NCI-H1436 (cell line): ENCODE results near the gene SUGP1.
A peak's percentile ranks its signal among the peaks of the same experiment; 100 is the strongest.
"Not testable (repeated sequence)": the region's sequence is repeated elsewhere in the genome, so short reads cannot be mapped to it uniquely, and the experiment has no call there.

Experiments
- DNase-seq: peaks from one replicate; lab custom pipeline; 2025; lab: John Stamatoyannopoulos, UW

The SUGP1 gene, protein sequence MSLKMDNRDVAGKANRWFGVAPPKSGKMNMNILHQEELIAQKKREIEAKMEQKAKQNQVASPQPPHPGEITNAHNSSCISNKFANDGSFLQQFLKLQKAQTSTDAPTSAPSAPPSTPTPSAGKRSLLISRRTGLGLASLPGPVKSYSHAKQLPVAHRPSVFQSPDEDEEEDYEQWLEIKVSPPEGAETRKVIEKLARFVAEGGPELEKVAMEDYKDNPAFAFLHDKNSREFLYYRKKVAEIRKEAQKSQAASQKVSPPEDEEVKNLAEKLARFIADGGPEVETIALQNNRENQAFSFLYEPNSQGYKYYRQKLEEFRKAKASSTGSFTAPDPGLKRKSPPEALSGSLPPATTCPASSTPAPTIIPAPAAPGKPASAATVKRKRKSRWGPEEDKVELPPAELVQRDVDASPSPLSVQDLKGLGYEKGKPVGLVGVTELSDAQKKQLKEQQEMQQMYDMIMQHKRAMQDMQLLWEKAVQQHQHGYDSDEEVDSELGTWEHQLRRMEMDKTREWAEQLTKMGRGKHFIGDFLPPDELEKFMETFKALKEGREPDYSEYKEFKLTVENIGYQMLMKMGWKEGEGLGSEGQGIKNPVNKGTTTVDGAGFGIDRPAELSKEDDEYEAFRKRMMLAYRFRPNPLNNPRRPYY

DNA sequence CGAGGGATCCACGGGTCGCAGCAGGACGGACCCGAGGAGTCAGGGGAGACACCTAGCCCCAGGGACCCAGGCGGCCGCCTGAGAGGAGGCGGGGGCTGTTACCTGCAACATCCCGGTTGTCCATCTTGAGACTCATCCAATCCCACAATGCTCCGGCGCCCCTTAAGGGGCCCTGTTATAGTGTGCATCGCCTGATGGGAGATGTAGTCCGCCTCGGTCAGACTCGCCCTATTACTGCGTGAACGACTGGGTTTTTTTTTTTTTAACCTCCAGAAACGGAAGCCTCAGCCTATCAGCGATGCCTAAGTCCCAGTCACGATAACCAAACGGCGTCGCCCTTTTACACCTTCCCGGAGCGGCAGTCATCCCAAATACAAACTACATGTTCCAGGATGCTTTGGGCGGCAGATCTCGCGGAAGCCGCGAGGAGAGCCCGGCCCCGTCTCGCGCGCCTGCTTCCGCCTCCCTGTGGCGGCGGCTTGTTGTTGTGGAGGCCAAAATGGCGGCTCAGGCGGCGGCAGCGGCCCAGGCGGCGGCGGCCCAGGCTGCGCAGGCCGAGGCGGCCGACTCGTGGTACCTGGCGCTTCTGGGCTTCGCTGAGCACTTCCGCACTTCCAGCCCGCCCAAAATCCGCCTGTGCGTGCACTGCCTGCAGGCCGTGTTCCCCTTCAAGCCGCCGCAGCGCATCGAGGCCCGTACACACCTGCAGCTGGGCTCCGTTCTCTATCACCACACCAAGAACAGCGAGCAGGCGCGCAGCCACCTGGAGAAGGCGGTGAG, at the start of gene SUGP1, which contains the start of gene MAU2:
SUGP1 (minus strand) TSS at position 149 of the 780 bp plus-strand sequence; CDS start at position 136, 13 bp downstream.
MAU2 (plus strand) TSS at position 469 of the 780 bp plus-strand sequence; CDS start at position 500, 31 bp downstream.
- peak; percentile 90 for DNase-seq

DNA sequence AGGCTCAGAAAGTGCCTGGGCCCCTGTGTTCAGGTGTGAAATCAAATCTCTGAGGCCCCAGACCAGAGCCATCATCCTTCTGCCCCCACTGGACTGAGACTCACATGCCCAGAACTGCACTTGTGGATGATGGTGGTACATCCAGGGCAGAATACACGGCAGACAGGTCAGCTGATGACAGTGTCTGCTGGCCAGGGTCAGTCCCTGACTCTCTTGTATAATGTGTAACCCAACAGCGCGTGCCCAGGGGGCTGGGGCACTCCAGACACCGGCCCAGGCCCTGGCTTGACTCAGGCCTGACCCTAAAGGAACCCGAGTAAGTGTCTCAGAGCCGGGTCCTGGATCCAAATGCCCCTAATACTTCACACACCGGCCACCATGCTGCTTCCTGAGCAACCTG, 47.8 kb upstream of the SUGP1 start:
- DNase-seq = no peak

DNA sequence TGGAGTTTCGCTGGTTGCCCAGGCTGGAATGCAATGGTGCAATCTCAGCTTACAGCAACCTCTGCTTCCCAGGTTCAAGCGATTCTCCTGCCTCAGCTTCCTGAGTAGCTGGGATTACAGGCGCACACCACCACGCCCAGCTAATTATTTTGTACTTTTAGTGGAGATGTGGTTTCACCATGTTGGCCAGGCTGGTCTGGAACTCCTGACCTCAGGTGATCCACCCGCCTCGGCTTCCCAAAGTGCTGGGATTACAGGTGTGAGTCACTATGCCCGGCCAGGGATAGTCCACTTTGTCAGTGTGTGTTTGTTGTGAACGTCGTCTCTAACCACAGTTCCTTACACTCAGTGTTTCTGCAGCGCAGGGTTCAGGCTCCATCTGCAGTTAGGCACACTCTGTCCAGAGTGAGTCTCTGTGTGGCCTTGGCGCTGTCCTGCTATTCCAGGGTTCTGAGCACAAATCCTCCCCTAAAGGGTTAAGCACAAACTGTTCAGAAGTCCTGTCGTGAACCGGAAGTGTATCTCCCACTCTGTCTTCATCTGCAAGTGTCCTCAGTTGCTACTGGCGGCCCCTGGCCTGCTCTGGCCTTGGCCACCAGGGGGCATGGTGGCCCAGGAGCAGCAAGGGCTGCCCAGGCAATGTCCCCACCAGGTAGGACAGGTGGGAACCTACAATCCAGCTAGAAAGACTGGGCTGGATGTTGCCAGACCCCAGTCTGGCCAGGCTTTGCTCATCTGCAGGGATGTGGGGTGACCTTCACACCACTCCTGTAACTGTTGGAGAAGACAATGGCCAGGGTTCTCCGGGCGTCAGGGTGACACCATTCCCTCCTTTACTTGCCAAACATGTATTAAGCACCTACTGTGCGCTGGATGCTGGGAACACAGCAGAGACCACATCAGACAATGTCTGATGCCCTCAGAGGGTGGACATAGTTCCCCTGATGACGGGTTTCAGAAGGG, 46.4 kb upstream of the SUGP1 start:
- peak; percentile 69 for DNase-seq

DNA sequence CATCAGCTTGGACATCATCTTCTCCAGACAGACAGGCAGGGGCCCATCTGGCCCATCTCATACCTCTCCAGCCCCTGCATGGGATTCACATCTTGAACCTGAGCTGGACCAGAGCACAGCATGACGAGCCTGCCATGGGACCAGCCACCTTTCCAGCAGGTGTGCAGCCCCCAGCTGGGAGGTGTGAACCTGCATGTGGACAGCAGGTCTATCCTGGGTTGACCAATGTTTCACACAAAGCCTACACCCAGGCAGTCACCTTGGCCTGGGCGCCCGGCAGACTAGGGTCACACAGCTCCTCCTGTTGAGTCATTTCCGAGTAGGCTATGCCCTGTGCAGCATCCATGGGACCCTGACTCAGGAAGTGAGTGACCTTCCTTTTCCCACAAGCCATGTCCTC, 41.8 kb upstream of the SUGP1 start:
- DNase-seq = no peak

DNA sequence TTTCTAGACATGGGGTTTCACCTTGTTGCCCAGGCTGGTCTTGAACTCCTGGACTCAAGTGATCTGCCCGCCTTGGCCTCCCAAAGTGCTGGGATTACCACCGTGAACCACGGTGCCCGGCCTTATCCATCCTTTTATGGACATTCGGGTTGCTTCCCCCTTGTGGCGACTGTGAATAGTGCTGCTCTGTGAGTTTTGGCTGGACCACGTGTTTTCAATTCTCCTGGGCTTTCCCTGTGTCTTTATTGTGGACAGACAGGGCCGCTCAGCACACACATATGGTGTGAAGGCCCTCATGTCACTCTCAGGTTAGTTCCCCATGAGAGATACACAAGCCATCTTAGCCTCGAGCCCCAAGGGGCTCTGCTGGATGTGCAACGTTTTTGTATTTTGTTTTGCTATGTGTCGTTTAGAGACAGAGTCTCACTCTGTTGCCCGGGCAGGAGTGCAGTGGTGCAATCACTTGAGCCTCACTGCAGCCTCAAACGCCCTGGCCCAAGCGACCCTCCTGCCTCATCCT, 40.8 kb upstream of the SUGP1 start:
- DNase-seq = peak; percentile 82

DNA sequence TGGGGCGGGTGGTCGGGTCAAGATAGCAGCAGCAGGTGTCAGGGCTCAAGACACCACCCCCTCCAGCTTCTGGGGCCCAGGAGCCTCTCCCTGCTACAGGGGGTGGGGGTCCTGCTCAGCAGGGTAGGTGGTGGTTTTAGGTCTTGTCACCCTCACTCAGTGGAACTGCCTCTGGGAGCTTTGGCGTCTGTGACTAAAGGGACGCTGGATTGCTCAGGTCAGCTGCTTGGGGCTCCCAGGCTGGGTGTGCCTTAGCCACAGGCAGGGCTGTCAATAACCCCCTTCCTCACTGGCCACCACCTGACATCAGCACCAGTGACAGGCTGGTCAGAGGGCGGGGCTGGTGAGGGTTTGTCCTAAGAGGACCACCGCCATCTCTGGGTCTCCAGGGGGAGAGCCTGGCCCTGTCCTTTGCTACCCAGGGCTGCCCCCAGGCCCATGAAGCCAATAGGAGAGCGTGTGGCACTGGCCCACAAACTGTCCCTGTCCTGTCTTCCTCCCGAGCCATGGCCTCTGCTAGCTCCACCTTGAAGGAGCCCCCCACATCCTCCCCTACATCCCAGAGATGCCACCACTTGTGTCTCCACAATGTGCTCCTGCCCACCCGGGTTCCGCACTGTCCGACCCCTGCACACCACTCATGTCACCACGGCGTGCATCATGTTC, 36.7 kb upstream of the SUGP1 start:
- DNase-seq = no peak

DNA sequence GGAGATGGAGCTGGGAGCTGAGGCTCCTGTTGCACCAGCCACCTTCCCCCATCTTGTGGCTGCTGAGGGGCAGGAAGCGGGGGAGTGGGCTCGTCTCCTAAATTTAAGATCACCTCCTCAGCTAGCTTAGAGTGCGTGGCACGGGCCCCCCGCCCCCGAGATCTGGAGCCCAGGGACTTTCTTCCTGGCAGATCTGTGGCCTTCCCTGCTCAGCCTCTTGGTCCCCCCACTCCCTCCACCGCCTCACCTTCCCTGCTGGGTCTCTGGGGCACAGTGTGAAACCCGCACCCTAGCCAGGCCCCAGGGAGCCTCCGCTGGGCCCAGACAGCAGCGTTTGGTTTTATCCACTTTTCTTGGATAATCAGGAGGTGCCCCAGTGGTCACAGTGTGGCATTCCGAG, 36.2 kb upstream of the SUGP1 start:
- no peak for DNase-seq

DNA sequence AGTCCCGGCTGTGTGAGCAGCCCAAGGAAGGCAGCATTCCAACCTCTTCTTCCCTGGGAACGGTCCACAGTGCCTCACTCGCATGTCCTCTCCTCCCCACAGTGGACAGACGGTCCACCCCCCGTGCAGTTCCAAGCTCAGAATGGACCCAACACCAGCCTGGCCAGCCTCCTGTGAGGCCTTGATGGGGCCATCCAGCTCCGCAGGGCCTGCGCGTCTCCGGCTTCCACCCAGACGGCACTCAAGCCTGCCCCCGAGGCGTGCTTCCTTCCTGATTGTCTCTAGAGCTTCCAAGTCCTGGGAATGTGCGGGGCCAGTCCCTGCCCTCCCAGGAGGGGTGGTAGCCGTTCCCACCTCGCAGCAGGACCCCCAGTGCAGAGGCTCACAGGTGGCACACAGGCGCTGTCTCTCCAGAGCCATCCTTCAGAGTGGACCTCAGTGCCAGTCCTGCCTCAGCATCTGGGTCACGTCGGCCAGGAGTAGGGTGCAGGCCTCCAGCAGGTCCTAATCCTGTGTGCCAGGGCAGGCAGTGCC, 35.4 kb upstream of the SUGP1 start:
- DNase-seq = no peak

DNA sequence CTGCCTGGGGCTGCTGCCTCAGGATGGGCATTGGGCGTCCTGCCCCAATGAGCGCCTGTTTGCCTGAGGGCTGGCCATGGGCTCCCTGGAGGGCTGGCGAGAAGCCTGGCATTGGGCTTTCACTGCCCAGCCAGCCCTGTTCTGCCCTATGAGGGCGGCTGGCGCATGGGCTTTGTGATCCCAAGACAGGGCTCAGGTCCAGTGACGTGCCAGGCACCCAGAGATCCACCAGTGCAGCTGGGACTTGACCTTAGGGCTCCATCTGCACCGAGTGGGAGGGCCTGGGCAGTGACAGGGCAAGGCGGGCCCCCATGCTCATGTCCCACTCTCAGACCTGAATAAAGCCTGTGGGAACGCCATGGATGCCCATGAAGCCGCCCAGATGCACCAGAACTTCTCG, 34.6 kb upstream of the SUGP1 start:
- no peak for DNase-seq

DNA sequence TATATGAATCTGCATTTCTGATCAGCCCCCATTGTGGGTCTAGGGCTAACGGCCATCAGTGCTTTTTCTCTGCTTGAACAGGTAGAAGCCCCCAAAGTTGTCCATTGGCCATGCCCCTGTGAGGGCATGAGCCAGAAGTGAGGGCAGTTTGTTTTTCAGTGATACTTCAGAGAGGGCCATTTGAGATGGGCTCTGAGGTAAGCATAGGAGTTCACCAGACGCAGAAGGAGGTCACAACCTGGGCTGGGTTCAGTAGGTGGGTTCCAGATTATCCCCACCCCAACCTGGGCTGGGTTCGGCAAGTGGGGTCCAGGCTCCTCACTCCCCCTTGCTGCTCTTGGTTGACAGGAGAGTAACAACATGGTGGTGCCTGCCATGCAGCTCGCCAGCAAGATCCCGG, 33.7 kb upstream of the SUGP1 start:
- no peak for DNase-seq

DNA sequence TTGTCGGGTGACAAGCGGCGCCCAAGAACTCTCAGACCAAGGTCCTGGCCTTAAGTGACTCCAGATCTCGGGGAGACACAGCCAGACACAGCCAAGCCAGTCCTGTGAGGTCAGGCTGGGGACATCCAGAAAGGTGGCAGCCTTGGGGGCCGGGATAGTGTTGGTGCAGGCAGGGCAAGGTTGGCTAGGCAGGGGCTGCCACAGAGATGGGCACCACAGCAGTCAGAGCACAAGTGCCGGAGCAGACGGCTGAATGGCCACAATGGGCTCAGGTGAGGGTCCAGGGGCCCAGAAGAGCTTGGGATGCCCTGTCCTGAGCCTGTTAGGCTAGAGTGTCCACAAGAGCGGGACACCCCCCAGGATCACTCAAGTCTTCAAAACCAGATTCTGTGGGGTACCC, 32.5 kb upstream of the SUGP1 start:
- no peak for DNase-seq

DNA sequence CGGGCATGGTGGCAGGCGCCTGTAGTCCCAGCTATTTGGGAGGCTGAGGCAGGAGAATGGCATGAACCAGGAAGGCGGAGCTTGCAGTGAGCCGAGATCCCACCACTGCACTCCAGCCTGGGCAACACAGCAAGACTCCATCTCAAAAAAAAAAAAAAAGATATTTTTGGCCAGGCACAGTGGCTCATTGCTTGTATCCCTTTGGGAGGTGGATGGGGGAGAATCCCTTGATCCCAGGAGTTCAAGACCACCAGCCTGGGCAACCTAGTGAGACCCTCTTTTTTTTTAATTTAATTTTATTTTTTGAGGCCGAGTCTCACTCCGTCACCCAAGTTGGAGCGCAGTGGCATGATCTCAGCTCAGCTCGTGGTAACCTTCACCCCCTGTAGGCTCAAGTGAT, 30.4 kb upstream of the SUGP1 start:
- DNase-seq = not testable (repeated sequence)

DNA sequence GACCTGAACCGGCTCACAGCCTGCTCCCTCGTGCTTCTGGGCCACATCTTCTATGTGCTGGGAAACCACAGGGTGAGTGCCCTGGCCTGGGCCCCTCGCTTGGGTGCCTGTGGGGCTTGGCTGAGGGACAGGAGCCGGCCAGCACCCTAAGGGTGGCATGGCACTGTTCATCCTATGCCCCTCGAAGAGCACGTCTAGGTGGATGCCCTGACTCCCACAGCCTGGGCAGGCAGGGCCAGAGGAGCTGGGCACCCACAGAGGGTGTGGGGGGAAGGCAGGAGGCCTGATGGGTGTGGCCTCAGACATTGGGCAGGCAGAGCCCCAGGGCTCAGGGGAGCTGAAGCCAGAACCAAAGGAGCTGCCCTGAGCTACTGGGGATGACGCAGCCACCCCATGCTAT, 29.1 kb upstream of the SUGP1 start:
- no peak for DNase-seq

DNA sequence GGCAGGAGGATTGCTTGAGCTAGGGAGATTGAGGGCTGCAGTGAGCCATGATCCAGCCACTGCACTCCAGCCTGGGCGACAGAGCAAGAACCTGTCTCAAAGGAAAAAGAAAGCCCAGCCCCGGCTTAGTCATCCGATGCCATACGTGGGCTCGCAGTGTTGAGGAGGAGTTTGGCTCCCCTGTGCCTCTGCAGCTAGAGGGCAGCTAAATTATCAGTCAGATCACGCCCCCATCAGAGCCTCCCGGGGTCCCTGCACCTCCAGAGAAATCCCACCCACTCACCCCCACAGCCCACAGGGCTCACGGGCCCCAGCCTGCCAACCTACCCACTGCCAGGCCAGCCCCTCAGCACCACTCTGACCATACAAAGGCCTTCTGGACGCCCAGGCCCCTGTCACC, 28.0 kb upstream of the SUGP1 start:
- no peak for DNase-seq

DNA sequence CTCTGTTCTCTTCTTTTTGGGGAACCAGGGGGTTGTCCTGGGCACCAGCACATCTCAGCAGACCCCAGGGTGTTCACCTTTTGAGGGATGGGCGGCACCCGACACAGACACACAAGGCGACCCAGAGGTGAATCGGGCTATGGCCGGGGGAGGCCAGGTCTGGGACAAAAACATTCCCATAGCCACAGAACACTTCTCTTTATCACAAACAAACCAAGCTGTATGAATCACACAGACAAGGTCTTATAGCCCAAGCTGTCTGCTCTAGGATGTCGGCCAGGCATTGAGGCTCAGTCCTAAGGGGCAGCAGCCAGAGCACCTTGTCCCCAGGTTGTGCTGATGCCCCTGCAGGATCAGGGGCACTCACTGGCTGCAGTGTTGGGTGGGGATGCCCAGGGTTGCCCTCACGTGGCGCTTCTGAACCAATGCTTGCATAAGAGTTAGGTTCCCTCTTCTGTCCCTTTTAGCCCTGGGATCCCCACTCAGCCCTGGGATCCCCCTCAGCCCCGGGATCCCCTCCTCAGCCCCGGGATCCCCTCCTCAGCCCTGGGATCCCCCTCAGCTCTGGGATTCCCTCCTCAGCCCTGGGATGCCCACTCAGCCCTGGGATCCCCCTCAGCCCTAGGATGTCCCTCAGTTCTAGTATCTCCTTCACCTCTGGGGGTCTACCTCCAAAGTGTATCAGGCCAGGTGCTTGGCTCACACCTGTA, 27.2 kb upstream of the SUGP1 start:
- no peak for DNase-seq

DNA sequence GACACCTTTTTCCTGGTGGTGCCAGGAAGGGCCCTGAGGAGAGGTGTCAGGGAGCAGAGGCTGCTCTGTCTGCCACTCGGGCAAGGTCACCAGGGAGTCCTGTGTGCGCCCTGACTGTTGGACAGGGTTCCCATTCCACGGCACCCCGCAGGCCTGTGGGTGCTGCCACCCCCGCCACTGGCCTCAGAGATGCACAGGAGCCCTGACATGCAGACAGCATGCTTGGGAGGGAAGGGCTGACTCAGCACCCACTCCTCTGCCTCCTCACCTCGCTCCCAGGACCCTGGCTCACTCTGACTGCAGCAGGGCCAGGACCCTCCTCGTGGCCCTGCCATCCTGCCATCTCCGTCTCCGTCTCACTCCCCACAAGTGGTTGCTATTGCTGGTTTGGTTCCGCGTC, 25.7 kb upstream of the SUGP1 start:
- no peak for DNase-seq

DNA sequence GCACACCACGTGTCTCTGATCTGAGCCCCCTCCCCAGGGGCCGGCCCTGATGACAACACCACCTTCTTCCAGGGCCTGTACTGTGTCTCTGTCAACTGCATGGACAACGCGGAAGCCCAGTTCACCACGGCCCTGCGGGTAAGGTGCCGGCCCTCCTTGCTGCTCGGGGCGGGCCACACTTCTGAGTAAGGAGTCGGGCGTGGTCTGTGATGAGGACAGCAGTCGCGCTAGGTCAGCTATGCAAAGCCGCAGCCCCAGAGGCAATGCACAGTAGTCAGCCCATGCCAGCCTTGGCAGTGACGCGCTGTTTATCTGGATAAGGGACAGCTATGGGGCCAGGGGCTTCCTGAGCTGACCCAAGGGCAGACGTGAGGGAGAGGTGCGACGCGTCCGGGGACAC, 24.9 kb upstream of the SUGP1 start:
- DNase-seq = no peak

DNA sequence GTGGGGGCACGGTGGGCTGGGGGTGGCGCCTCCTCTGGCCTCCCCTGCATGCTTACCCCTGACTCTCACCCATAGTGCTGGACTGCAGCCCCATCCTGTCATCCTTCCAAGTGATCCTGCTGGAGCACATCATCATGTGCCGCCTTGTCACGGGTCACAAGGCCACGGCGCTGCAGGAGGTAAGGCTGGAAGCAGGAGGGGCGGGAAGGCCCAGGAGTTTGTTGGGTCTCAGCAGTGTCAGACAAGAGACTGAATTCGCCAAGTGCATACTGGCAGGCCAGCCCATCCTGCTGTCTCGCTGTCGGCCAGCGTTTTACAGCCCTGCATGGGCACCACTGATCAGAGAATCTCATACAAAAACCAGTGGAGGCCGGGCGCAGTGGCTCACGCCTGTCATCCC, 23.5 kb upstream of the SUGP1 start:
- DNase-seq = no peak

DNA sequence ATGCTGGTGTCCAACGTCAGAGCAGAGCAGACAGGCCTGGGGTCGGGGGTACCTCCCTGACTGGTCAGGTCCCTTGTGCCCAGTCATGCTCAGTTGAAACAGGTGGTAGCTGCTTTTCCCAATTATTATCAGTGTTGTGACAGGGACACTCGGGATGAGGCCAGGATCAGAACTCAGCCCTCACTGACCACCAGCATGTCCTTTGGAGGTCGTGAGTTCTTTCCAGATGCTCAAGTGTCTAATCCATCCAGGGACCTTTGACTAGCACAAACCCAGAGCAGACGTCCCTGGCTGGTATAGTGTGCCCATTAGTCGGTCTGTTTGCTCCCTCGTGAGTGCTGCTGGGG, 22.7 kb upstream of the SUGP1 start:
- DNase-seq = no peak
